K562 (cell line): ENCODE data around the gene CENPU. TPM values are rescaled to one million over a fixed set of nuclear protein-coding genes. Genes with fewer than 3 reads are reported as not detected.

Source experiments
- ATAC-seq: fragments of 200-7000 bp; cut with Tn5 transposase; 3 replicates; pipeline ENCODE4 v1.9.1; 2020; ENCODE audit warnings: moderate library complexity
- BruUV-seq: library from RNA; stranded (reverse); fragments of 400-500 nt; replicated peaks from 2 replicates; lab custom pipeline; 2021; lab: Mats Ljungman, UMichigan
- CTCF ChIA-PET: fragments of 300-600 bp; formaldehyde crosslinking; extraction: SDS; loops from one replicate; lab custom pipeline; 2021; ENCODE audit warnings: low intra/inter-chr PET ratio; lab: Yijun Ruan, JAX
- POLR2A ChIA-PET: fragments of 300-600, 350-650 bp; sonication (Branson Sonifier 250); formaldehyde crosslinking; extraction: SDS; loops from one replicate; lab custom pipeline; 2021; ENCODE audit warnings: antibody characterized with exemption, inconsistent platforms; lab: Yijun Ruan, JAX
- DNase-seq, 4 experiments: peaks; one replicate each; pipeline versions ENCODE4 v3.0.0 to v3.0.0-alpha.2; 2011 to 2018; ENCODE audit warnings: low spot score in 3 of 4, mixed read lengths in 3 of 4; ENCODE audit errors: extremely low read depth in 1 of 4
- FAIRE-seq: peaks from 2 replicates; lab custom pipeline; 2011; peaks lifted over from hg19 to GRCh38; lab: Jason Lieb, UNC
- H2AFZ ChIP-seq: 2 replicates; pipeline ENCODE4 v1.6.0; 2011; ENCODE audit warnings: low read depth, low read length, control low read depth, inconsistent platforms
- H3K27ac ChIP-seq: fragments of 200-600 bp; 3 replicates; pipeline ENCODE4 v1.8.0; 2011; ENCODE audit warnings: low read depth, mild to moderate bottlenecking, control low read depth, inconsistent platforms, low read length, moderate library complexity, mixed read lengths; ENCODE audit errors: extremely low read depth
- H3K27me3 ChIP-seq, 2 experiments: fragments of 300-600 bp in 1 of 2; 2 replicates in 1 of 2; 3 replicates in 1 of 2; pipeline versions ENCODE4 v1.6.0 to v1.8.0; 2011; ENCODE audit warnings: inconsistent platforms in 2 of 2, low read length in 2 of 2, mild to moderate bottlenecking in 1 of 2, mixed read lengths in 1 of 2, moderate library complexity in 1 of 2; ENCODE audit not compliant: control insufficient read depth in 2 of 2, insufficient read depth in 2 of 2
- H3K36me3 ChIP-seq: fragments of 300-600 bp; 3 replicates; pipeline ENCODE4 v1.8.0; 2011; ENCODE audit warnings: mild to moderate bottlenecking, low read length, inconsistent platforms; ENCODE audit not compliant: control insufficient read depth, insufficient read depth
- H3K4me1 ChIP-seq, 2 experiments: fragments of 200-600 bp in 1 of 2; replicated peaks in 1 of 2; 2 replicates in 1 of 2; 3 replicates in 1 of 2; pipeline versions ENCODE4 v1.5.1 to v1.8.0; 2011; ENCODE audit warnings: inconsistent platforms in 2 of 2, low read length in 2 of 2, mild to moderate bottlenecking in 1 of 2, mixed read lengths in 1 of 2, moderate library complexity in 1 of 2; ENCODE audit not compliant: control insufficient read depth in 2 of 2, insufficient read depth in 2 of 2
- H3K4me2 ChIP-seq: 2 replicates; pipeline ENCODE4 v1.6.1; 2011; ENCODE audit warnings: low read length, control low read depth, inconsistent platforms, mixed read lengths; ENCODE audit not compliant: insufficient read depth
- H3K4me3 ChIP-seq: fragments of 200-600 bp; sonication (generic), shearing (Covaris generic); 2 replicates; pipeline ENCODE4 v1.5.1; 2016; ENCODE audit warnings: control low read depth, inconsistent platforms
- H3K79me2 ChIP-seq: fragments of 200-600 bp; 3 replicates; pipeline ENCODE4 v1.8.0; 2011; ENCODE audit warnings: low read length, inconsistent platforms; ENCODE audit not compliant: control insufficient read depth, insufficient read depth
- H3K9ac ChIP-seq, 2 experiments: 2 replicates each; pipeline versions ENCODE4 v1.6.0 to v1.6.1; 2011; ENCODE audit warnings: low read depth in 2 of 2, low read length in 2 of 2, control low read depth in 1 of 2, inconsistent platforms in 1 of 2, mild to moderate bottlenecking in 1 of 2, mixed read lengths in 1 of 2; ENCODE audit not compliant: insufficient read depth in 1 of 2
- H3K9me1 ChIP-seq: one replicate; pipeline ENCODE4 v1.6.0; 2011; ENCODE audit warnings: inconsistent platforms, mild to moderate bottlenecking, low read length, moderate library complexity; ENCODE audit not compliant: control insufficient read depth, insufficient read depth
- H3K9me3 ChIP-seq: replicated peaks from 2 replicates; pipeline ENCODE4 v1.5.1; 2011; ENCODE audit warnings: low read depth, low read length, inconsistent platforms; ENCODE audit not compliant: control insufficient read depth, insufficient read depth
- H4K20me1 ChIP-seq: replicated peaks from 2 replicates; pipeline ENCODE4 v1.6.1; 2011; ENCODE audit warnings: low read length, inconsistent platforms, mixed read lengths; ENCODE audit not compliant: control insufficient read depth, insufficient read depth
- DACH1 ChIP-seq: fragments of 450-650 bp; IDR thresholded peaks from 2 replicates; pipeline ENCODE4 v1.6.1; 2018; ENCODE audit not compliant: partially characterized antibody
- MED1 ChIP-seq: sonication (generic); formaldehyde crosslinking; IDR thresholded peaks from 2 replicates; pipeline ENCODE4 v1.8.1; 2023; ENCODE audit warnings: missing genetic modification reagents, borderline replicate concordance
- NFIC ChIP-seq: fragments of 450-650 bp; IDR thresholded peaks from 2 replicates; pipeline ENCODE4 v1.6.1; 2017; ENCODE audit warnings: mild to moderate bottlenecking, inconsistent platforms
- POLR2B ChIP-seq: fragments of 450-650 bp; IDR thresholded peaks from 2 replicates; pipeline ENCODE4 v1.6.1; 2018; ENCODE audit warnings: low read depth; ENCODE audit not compliant: partially characterized antibody
- SIN3A ChIP-seq, 2 experiments: fragments of 150-350 bp in 1 of 2; IDR thresholded peaks; 2 replicates each; pipeline ENCODE4 v1.6.1; 2011 to 2016; ENCODE audit warnings: borderline replicate concordance in 2 of 2, low read depth in 2 of 2, low read length in 2 of 2, mild to moderate bottlenecking in 2 of 2, moderate library complexity in 2 of 2; ENCODE audit not compliant: control insufficient read depth in 1 of 2
- ZC3H11A ChIP-seq: IDR thresholded peaks from 2 replicates; pipeline ENCODE4 v1.6.1; 2012; ENCODE audit warnings: low read depth, low read length, improper control_type of control experiment
- WGBS: fragments of 100-300 bp; shearing (Covaris generic); methylation state at CpG from one replicate; pipeline ENCODE4 v1.1.6; 2016; ENCODE audit warnings: low coverage, mixed read lengths; ENCODE audit not compliant: insufficient coverage; ENCODE audit errors: missing lambda C conversion rate; 5-methylcytosine and 5-hydroxymethylcytosine counted together
- in situ Hi-C: fragments of 300-500 bp; cut with MboI; formaldehyde crosslinking; loops from 4 replicates; pipeline ENCODE4 v1.15.0; 2018; ENCODE audit warnings: inconsistent platforms, mixed read lengths
- intact Hi-C: fragments of 100-400 bp; cut with micrococcal nuclease; formaldehyde crosslinking; loops from 2 replicates; pipeline ENCODE4 v1.14.2; 2022
- polyA plus RNA-seq, 8 experiments: library from polyadenylated mRNA; depleted of rRNA in 4 of 8; stranded (reverse) in 5 of 8; unstranded in 3 of 8; fragments of >200 nt; fragmentation: Nextera tagmentation in 2 of 8; fragmentation: Illumina TruSeq in 1 of 8; extraction: Ambion mirVana in 2 of 8; extraction: Trizol in 1 of 8; gene quantifications; 2 replicates each; pipeline versions ENCODE4 v1.2.1 to v1.2.3, GENCODE V29; 2011 to 2014; ENCODE audit warnings: inconsistent platforms in 1 of 8, missing spikeins in 1 of 8
- total RNA-seq, 7 experiments: library from RNA; depleted of rRNA in 6 of 7; stranded (reverse); fragments of >200 nt in 6 of 7; fragmentation: Illumina TruSeq in 2 of 7; extraction: Trizol in 2 of 7; gene quantifications; 2 replicates each; pipeline versions ENCODE4 v1.2.1 to v1.2.3, GENCODE V29; 2011 to 2021; ENCODE audit warnings: low replicate concordance in 1 of 7
- TF ChIP-seq, protein P1 (sequence below): sonication (generic); formaldehyde crosslinking; IDR thresholded peaks from 2 replicates; pipeline ENCODE4 v1.8.0; 2022; ENCODE audit warnings: mild to moderate bottlenecking, missing genetic modification reagents, borderline replicate concordance
- TF ChIP-seq, protein P2 (sequence below): fragments of 250-450 bp; sonication (Bioruptor Pico); IDR thresholded peaks from 2 replicates; pipeline ENCODE4 v1.8.0; 2022; ENCODE audit warnings: moderate library complexity, mild to moderate bottlenecking, inconsistent platforms

CENPU gene
- total and polyA plus RNA-seq, 9 of the 15 experiments (the other 6 are each of a cell fraction or from before 2014, with no cell fraction given), result 39.4 to 98.7 (median 84.3) TPM

DNA sequence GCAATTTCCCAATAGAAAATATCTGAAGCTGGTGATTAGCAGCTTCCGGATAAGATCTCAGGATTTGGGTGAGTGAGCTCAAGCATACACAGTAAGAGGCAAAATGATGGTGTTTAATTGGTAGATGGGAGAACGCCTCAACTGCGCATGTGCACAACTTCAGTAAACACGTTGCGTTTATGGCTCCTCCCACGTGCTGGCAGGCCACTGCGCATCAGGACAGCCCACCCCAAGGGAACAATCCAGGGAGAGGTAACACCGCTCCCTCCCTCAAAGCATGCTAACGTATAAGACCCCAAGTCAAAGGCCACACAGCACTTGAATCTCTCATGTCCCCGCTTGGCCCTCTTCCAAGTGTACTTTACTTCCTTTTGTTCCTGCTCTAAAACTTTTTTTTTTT is 10.3 kb upstream of the CENPU start:
- no peaks in the 10 kb centered on the region for H3K9me1 ChIP-seq
- H3K4me1 ChIP-seq, result peaks cover 17 to 22% of the 10 kb centered on the region in 2 experiments
- no peak for ATAC-seq
- in situ Hi-C loops, result loop anchor here (10.0 kb wide), 1 partner anchor 231 kb away; no protein-coding TSS in a partner anchor
- no peak overlapping the region; the same call in 1 of the 2 replicates for H2AFZ ChIP-seq
- CTCF ChIA-PET, result no interaction called here
- H3K9me3 ChIP-seq, result peaks cover 2% of the 10 kb centered on the region; the same call in 1 of the 2 replicates
- no peaks in the 10 kb centered on the region for H3K27me3 ChIP-seq
- BruUV-seq, result no TSS peak
- H3K36me3 ChIP-seq, result no peaks in the 10 kb centered on the region
- FAIRE-seq, result no peak
- H4K20me1 ChIP-seq, result no peaks in the 10 kb centered on the region
- H3K4me2 ChIP-seq, result no peak overlapping the region
- H3K9ac ChIP-seq, result no peak overlapping the region
- TF ChIP-seq, protein P1, sequence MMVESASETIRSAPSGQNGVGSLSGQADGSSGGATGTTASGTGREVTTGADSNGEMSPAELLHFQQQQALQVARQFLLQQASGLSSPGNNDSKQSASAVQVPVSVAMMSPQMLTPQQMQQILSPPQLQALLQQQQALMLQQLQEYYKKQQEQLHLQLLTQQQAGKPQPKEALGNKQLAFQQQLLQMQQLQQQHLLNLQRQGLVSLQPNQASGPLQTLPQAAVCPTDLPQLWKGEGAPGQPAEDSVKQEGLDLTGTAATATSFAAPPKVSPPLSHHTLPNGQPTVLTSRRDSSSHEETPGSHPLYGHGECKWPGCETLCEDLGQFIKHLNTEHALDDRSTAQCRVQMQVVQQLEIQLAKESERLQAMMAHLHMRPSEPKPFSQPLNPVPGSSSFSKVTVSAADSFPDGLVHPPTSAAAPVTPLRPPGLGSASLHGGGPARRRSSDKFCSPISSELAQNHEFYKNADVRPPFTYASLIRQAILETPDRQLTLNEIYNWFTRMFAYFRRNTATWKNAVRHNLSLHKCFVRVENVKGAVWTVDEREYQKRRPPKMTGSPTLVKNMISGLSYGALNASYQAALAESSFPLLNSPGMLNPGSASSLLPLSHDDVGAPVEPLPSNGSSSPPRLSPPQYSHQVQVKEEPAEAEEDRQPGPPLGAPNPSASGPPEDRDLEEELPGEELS (CRISPR knock-in tag), result no peak
- TF ChIP-seq NFIC (peak; percentile 48; the same call in 1 of the 2 replicates), SIN3A (IDR thresholded peaks at IDR 0.05; ENCODE audit: borderline replicate concordance in 2 of 2, control insufficient read depth in 1 of 2, low read depth in 2 of 2, low read length in 2 of 2) (no peak), DACH1 (no peak), ZC3H11A (no peak), MED1 (CRISPR knock-in tag) (no peak), POLR2B (no peak)
- TF ChIP-seq, protein P2, sequence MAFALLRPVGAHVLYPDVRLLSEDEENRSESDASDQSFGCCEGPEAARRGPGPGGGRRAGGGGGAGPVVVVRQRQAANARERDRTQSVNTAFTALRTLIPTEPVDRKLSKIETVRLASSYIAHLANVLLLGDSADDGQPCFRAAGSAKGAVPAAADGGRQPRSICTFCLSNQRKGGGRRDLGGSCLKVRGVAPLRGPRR (CRISPR knock-in tag), result no peak
- TF ChIP-seq, all 486 proteins: peak for 1
- Histone ChIP-seq H3K4me3 (no peak overlapping the region), H3K79me2 (no peaks in the 10 kb centered on the region), H3K27ac (no peak overlapping the region)
- POLR2A ChIA-PET, result no interaction called here
- 82% methylated on average over 9 of the region's 10 CpGs for WGBS
- no peak for DNase-seq
- intact Hi-C loops, result no loop called here
